NCI-H2171 (cell line): ENCODE results near the gene SH3RF3.
A peak's percentile ranks its signal among the peaks of the same experiment; 100 is the strongest.

Experiments
- DNase-seq: peaks from one replicate; lab custom pipeline; 2025; lab: John Stamatoyannopoulos, UW

SH3RF3 gene

GRCh38 chr2:109436610-109437225 is 307.7 kb downstream of the SH3RF3 start:
- no peak for DNase-seq

GRCh38 chr2:109437325-109438090 is 308.5 kb downstream of the SH3RF3 start:
- peak; percentile 2 for DNase-seq

GRCh38 chr2:109438146-109438545 is 309.1 kb downstream of the SH3RF3 start:
- no peak for DNase-seq

GRCh38 chr2:109438773-109439389 is 309.9 kb downstream of the SH3RF3 start:
- DNase-seq, result no peak

- DNase-seq, result no peak
Measured at GRCh38 chr2:109439390-109439786, 310.4 kb downstream of the SH3RF3 start.

GRCh38 chr2:109439986-109440385 is 311.0 kb downstream of the SH3RF3 start:
- no peak for DNase-seq

GRCh38 chr2:109440499-109441156 is 311.6 kb downstream of the SH3RF3 start:
- DNase-seq, result no peak

GRCh38 chr2:109442715-109443319 is 313.8 kb downstream of the SH3RF3 start:
- no peak for DNase-seq

- no peak for DNase-seq
Measured at GRCh38 chr2:109444916-109445315, 315.9 kb downstream of the SH3RF3 start.

GRCh38 chr2:109446278-109447131 is 317.5 kb downstream of the SH3RF3 start:
- no peak for DNase-seq

- DNase-seq, result peak; percentile 43
Measured at GRCh38 chr2:109447251-109447661, 318.3 kb downstream of the SH3RF3 start.

GRCh38 chr2:109447776-109448175 is 318.8 kb downstream of the SH3RF3 start:
- DNase-seq, result peak; percentile 45

GRCh38 chr2:109448207-109448606 is 319.2 kb downstream of the SH3RF3 start:
- DNase-seq, result no peak

GRCh38 chr2:109448946-109449788 is 320.2 kb downstream of the SH3RF3 start:
- peak; percentile 17 for DNase-seq

- no peak for DNase-seq
Measured at GRCh38 chr2:109450574-109451273, 321.7 kb downstream of the SH3RF3 start.

- DNase-seq, result no peak
Measured at GRCh38 chr2:109451671-109452070, 322.7 kb downstream of the SH3RF3 start.

- DNase-seq, result no peak
Measured at GRCh38 chr2:109452318-109453305, 323.6 kb downstream of the SH3RF3 start.

GRCh38 chr2:109453371-109453995 is 324.5 kb downstream of the SH3RF3 start:
- no peak for DNase-seq
